Kidney (tissue), 14 donors: Measurements from ENCODE around the gene HTR3B. TPM values are rescaled to one million over a fixed set of nuclear protein-coding genes. Genes with fewer than 3 reads are reported as not detected.

Source experiments
- DNase-seq, 5 donors: peaks; one replicate each; pipeline ENCODE4 v3.0.0-alpha.2; 2013 to 2020
- FAIRE-seq: peaks from 2 replicates; lab custom pipeline; 2012; peaks lifted over from hg19 to GRCh38; lab: Jason Lieb, UNC
- H3K27ac ChIP-seq, 2 donors: one replicate each; pipeline ENCODE4 v1.7.0; 2013; ENCODE audit warnings: low read depth in 2 of 2, low read length in 2 of 2, inconsistent platforms in 1 of 2
- H3K27me3 ChIP-seq: one replicate; pipeline ENCODE4 v1.7.1; 2013; ENCODE audit warnings: low read length, inconsistent platforms; ENCODE audit not compliant: control insufficient read depth, insufficient read depth
- H3K36me3 ChIP-seq, 3 donors: one replicate each; pipeline versions ENCODE4 v1.7.0 to v1.7.1; 2013; ENCODE audit warnings: low read length in 3 of 3, control low read depth in 1 of 3, inconsistent platforms in 1 of 3; ENCODE audit not compliant: insufficient read depth in 3 of 3, control insufficient read depth in 2 of 3
- H3K4me1 ChIP-seq, 3 donors: one replicate each; pipeline versions ENCODE4 v1.7.0 to v1.7.1; 2013; ENCODE audit warnings: low read length in 3 of 3, inconsistent platforms in 1 of 3, low read depth in 1 of 3; ENCODE audit not compliant: control insufficient read depth in 2 of 3, insufficient read depth in 2 of 3
- H3K4me3 ChIP-seq, 3 donors: one replicate each; pipeline versions ENCODE4 v1.7.0 to v1.8.1; 2013; ENCODE audit warnings: low read length in 3 of 3, control low read depth in 1 of 3, inconsistent platforms in 1 of 3
- H3K9ac ChIP-seq, 3 donors: one replicate each; pipeline versions ENCODE4 v1.7.0 to v1.7.1; 2013; ENCODE audit warnings: low read length in 3 of 3, control low read depth in 1 of 3, inconsistent platforms in 1 of 3
- H3K9me3 ChIP-seq, 3 donors: one replicate each; pipeline versions ENCODE4 v1.7.0 to v1.7.1; 2013; ENCODE audit warnings: low read length in 3 of 3, control low read depth in 1 of 3, inconsistent platforms in 1 of 3; ENCODE audit not compliant: control insufficient read depth in 2 of 3, insufficient read depth in 1 of 3
- CTCF ChIP-seq: IDR thresholded peaks from 3 replicates; pipeline ENCODE4 v1.5.1; 2012; ENCODE audit warnings: mild to moderate bottlenecking, moderate library complexity, borderline replicate concordance; ENCODE audit not compliant: insufficient read depth; ENCODE audit errors: extremely low read depth
- intact Hi-C: fragments of 100-400 bp; cut with DNase I; formaldehyde crosslinking; loops from one replicate; pipeline ENCODE4 v1.11.1; 2022
- polyA plus RNA-seq: library from polyadenylated mRNA; stranded (reverse); fragments of 350-450 nt; fragmentation: Illumina TruSeq; extraction: RNeasy Lipid Tissue Mini Kit (QIAGEN cat#74804); gene quantifications from one replicate; pipeline ENCODE4 v1.2.3, GENCODE V29; 2014; ENCODE audit warnings: low read depth, low replicate concordance; ENCODE audit not compliant: insufficient read depth
- total RNA-seq: library from RNA; stranded (reverse); fragmentation: NEBNext Ultra II Directional; extraction: Animal tissue kit (Norgen Biotek cat#: 25700); gene quantifications from one replicate; pipeline ENCODE4 v1.2.1, GENCODE V29; 2021
- donor health status: control.
- donor health status: control.
- donor health status: control.
- donor health status: control.
- donor health status: control.
- donor health status: DM: yes; HTN: yes; CAD: no.
- donor health status: Normal renal cell carcinoma (clear cell type).

HTR3B gene
- total and polyA plus RNA-seq, 2 donors from 2014 or later = 0.16 TPM; not detected in 1

- H3K36me3 ChIP-seq = no peaks in the 10 kb centered on the region
- no peak overlapping the region for H3K9ac ChIP-seq
- no peak overlapping the region for H3K4me3 ChIP-seq
- H3K27ac ChIP-seq = no peak overlapping the region
- intact Hi-C loops = no loop called here
- no peaks in the 10 kb centered on the region for H3K9me3 ChIP-seq
- no peaks in the 10 kb centered on the region for H3K27me3 ChIP-seq
- no peak for FAIRE-seq
- DNase-seq = no peak
- no peak for TF ChIP-seq CTCF
- no peaks in the 10 kb centered on the region for H3K4me1 ChIP-seq
Measured at GRCh38 chr11:113977701-113978100, 73.1 kb downstream of the HTR3B start.

- Histone ChIP-seq H3K9ac (no peak overlapping the region), H3K4me1 (no peaks in the 10 kb centered on the region), H3K27ac (no peak overlapping the region), H3K27me3 (no peaks in the 10 kb centered on the region), H3K9me3 (no peaks in the 10 kb centered on the region), H3K36me3 (no peaks in the 10 kb centered on the region), H3K4me3 (no peak overlapping the region)
- DNase-seq (peak in 1 of 5 donors; percentile 14), FAIRE-seq (no peak)
- TF ChIP-seq CTCF = no peak
- intact Hi-C loops = no loop called here
Measured at GRCh38 chr11:113979431-113979830, 74.8 kb downstream of the HTR3B start.

- Histone ChIP-seq H3K27ac (no peak overlapping the region), H3K4me1 (no peaks in the 10 kb centered on the region), H3K9ac (no peak overlapping the region), H3K27me3 (no peaks in the 10 kb centered on the region), H3K36me3 (no peaks in the 10 kb centered on the region), H3K9me3 (no peaks in the 10 kb centered on the region), H3K4me3 (no peak overlapping the region)
- no peak for TF ChIP-seq CTCF
- FAIRE-seq (no peak), DNase-seq (no peak)
- intact Hi-C loops = no loop called here
Measured at GRCh38 chr11:113980785-113981184, 76.2 kb downstream of the HTR3B start.

- Histone ChIP-seq H3K4me1 (no peaks in the 10 kb centered on the region), H3K27me3 (no peaks in the 10 kb centered on the region), H3K9me3 (no peaks in the 10 kb centered on the region), H3K4me3 (no peak overlapping the region), H3K27ac (no peak overlapping the region), H3K9ac (no peak overlapping the region), H3K36me3 (no peaks in the 10 kb centered on the region)
- FAIRE-seq (no peak), DNase-seq (no peak)
- TF ChIP-seq CTCF = no peak
- intact Hi-C loops = no loop called here
Measured at GRCh38 chr11:113982306-113982705, 77.7 kb downstream of the HTR3B start.
